ENCODE data around the gene NFKB1.

The NFKB1 gene

GRCh38 chr4:102663073-102663472, 161.9 kb downstream of the NFKB1 start:
- Histone ChIP-seq H3K36me3 (no peaks in the 10 kb centered on the region), H3K4me3 (ENCODE audit: low read depth, low read length) (no peak overlapping the region), H3K4me1 (no peaks in the 10 kb centered on the region), H3K27me3 (no peaks in the 10 kb centered on the region), H3K9me3 (no peaks in the 10 kb centered on the region)
- TF ChIP-seq CTCF (IDR thresholded peaks at IDR 0.05; ENCODE audit: low read depth, low read length), result no peak
- DNase-seq, result no peak

GRCh38 chr4:102665527-102665926, 164.4 kb downstream of the NFKB1 start:
- DNase-seq, result no peak
- Histone ChIP-seq H3K36me3 (no peaks in the 10 kb centered on the region), H3K4me3 (ENCODE audit: low read depth, low read length) (no peak overlapping the region), H3K4me1 (no peaks in the 10 kb centered on the region), H3K9me3 (no peaks in the 10 kb centered on the region), H3K27me3 (no peaks in the 10 kb centered on the region)
- TF ChIP-seq CTCF (IDR thresholded peaks at IDR 0.05; ENCODE audit: low read depth, low read length), result no peak

Measured in BE2C (cell line).